HG02981 (cell line): ENCODE data around the gene CHN1.

ENCODE experiments used
- ATAC-seq: cut with Tn5 transposase; IDR thresholded peaks from one replicate; pipeline ENCODE4 v1.9.1; 2021; ENCODE audit warnings: mild to moderate bottlenecking, moderate library complexity; ENCODE audit not compliant: unreplicated experiment

Gene CHN1

DNA sequence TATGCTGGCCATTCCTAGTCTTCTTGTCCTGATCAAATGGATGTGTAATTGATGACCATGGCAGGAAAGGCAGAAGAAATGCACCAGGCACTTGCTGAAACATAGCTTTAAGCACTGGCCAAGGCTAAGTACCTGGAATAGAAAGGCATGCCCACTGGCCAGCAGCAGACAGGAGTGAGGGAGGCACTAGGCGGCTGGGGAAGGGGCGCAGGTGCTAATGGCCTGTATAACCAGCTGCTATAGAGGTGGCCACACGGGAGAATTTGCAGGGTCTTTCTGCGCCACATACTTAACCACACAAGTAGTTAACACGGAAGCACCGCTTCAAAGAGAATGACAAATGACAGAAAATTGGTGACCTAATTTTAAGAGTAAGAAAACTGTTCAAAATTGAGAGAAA lies 174.6 kb downstream of the CHN1 start:
- ATAC-seq, result no peak

DNA sequence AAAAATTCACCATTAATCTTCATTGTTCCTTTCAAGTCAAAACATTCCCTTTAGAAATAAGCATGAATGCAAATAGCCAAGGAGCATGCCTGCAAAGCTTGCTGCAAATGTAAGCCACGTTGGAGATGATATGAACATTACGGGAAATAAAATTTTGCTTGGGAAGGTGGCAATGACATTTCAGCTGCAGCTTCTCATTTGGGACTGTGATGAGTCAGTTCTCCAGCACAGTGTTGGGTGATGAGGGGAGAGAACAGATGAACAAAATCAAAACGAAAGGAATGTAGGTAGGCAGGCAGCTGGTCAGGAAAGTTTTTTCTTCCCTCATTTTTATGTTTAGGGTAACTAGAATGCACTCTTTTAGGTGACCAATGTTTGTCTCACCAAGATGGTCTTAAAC lies 175.6 kb downstream of the CHN1 start:
- no peak for ATAC-seq

DNA sequence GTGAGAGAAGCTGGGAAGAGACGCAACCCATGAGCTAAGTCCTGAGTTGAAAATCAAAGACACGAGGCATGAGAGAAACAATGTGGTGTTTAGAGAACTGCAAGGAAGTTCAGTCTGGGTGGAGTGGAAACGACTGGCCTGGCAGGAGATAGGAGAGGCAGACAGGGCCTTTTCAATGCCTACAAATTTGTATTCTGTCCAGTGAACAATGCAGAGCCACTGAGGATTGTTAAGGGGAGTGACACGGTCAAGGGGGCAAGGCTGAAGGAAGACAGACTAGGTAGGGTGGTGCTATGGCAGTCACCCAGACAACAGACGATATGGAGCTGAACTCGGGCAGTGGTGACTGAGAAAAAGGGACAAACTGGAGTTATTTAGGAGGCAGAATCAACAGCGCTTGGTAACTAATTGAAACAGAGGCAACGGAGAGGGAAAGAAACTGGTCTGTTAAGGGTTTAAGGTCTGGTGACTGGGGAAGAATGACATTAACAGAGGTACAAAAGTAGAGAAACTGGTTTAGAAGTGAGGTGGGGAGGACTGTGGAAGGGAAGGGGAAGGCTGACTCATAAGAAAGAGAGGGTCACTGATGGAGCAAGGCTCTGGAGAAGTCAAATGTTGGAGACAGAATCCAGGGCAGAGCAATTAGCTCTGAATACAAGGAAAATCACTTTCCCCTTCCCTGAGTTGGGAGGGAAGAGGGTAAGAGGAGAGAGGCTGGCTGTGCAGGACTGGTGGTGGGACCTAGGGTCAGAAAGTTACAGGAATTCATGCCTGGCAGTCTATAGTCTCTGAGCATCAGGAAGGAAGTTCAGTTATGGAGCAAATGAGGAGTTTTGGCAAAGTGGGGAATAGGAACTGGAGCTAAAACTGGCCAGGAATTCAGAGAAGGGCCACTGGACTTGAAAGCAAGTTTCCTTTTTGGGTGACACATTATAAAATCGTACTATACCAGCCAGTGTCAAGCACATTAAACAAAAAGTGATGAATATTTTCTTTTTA lies 177.5 kb downstream of the CHN1 start:
- no peak for ATAC-seq

DNA sequence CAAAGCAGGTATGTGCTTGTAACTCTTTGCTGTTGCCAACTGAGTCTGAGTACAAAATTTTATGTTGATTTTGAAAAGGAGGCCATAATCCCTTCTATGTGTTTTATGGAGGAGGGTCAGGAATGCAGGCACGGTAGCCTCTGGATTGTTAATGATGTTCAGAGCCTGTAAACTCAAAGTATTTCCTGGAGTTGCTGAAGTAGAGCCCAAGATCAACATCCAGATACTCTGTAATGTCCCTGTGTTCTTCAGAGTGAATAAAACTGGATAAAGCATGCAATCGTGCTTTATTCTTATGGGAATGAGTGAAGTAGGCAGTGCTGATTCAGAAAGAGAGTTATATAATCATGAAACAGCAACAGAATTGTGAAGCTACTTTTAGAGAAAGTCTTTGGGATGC lies 179.1 kb downstream of the CHN1 start:
- ATAC-seq, result no peak

DNA sequence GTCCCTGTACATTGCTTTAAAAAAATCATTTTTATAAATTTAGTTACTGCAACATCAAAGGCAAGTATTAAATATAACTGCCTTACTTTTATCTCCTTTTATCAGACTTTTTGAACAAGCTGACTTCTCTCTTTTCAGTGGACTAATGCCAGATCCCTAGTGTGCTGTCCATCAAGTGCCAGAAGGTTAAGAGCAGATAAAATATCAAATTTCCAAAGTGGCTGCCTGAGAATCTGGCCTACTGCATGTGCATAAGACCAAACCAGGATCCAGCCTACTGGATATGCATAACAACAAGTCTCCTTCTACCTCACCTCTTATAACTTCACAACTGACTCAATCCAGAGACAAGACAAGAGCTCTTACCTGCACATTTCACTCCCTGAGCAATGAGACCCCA lies 181.1 kb downstream of the CHN1 start:
- no peak for ATAC-seq

DNA sequence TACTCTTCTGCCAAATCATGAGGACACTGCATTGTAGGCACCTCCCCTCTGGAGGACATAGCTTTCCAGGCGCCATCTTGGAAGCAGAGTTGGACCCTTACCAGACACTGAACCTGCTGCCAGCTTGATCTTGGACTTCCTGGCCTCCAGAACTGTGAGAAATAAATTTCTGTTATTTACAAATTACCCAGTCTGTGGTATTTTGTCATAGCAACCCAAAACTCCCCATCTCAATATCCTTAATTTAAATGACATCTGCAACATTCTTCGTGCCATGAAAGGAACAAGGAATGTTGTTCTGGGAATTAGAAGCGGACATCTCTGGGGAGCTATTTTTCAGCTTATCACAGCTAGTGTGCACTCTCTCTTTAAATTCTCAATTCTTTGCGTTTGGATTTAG lies 183.6 kb downstream of the CHN1 start:
- no peak for ATAC-seq

DNA sequence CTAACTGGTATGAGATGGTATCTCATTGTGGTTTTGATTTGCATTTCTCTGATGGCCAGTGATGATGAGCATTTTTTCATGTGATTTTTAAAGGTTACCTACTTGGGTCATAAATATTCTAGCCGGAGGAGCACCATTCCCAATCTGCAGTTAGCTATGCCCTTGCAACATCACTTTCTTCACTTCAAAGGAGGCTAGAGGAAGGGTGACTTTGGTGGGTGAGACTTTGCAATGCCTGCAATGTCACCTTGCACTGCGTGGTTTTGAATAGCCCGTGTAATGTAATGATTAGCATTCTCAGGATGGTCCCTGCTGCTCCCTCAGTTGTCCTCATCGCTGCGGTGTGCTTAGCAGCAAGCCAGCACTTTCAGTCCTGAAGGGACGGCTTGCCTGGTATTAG lies 184.8 kb downstream of the CHN1 start:
- no peak for ATAC-seq

DNA sequence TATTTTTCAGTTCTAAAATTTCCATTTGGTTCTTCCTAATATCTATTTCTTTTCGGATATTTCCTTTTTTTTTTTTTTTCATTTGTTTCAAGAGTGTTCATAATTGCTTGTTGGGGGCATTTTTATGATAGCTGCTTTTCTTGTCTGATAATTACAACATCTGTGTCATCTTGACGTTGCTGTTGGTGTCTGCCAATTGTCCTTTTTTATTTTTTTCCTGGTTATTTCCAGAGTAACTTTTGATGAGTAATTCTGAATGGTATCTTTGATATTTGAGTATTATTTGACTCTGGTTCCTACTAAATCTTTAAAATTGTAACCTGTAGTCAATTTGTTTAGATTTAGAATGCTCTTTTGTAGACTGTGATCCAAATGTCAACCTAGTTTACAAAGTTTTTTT lies 189.7 kb downstream of the CHN1 start:
- no peak for ATAC-seq

DNA sequence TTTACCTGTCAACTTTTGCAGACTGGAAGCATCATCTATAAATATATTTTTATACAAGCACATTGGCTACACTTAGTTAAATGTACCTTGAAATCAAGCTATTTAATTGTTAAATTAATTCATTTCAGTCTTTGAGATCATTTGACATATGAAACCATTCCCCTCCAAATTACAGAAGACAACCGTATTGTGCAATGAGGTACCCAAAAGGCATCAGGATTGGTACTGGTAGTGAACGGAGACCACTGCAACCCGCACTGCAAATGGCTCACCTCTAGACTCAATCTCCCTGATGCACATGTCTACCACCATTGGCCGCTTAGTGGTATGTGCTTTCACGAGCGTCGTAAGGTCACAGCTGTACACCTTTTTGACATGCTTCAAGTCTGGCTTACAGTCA lies 193.1 kb downstream of the CHN1 start:
- ATAC-seq, result no peak

DNA sequence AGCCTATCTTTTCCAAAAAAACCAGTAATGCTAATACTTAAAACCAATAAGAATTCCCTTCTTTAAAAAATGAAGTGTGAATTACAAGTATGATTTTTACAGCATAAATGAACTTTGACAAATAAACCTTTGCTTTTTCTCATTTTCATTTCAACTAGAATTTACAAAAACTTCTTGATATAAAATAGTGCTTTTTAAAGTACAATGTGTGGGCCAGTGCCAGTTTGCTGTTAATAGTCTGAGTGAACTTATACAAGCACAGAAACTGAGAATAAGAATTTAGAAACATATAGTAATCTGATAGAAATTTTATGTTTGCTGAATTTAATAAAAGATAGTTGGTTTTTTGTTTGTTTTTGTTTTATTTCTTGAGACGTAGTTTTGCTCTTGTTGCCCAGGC lies 197.2 kb downstream of the CHN1 start:
- no peak for ATAC-seq

DNA sequence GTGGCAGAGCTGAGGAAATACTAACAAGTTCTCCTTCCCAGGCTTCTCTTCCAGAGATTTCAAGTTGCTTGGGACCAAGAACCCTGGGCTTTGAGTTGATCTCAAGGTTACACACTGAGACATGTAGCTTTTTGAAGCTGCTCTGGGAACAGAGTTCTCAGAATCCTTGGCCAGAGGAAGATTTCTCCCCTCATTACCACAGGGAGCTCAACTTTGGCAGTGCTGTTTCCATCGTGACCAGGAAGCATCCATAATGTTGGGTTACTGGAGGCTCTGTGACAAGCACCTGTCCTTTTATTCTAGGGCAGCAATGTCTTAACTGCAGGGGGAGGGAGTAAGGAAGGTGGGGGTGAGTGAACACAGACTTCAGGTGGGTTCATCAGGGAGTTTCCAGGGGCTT lies 199.4 kb downstream of the CHN1 start:
- ATAC-seq, result no peak

DNA sequence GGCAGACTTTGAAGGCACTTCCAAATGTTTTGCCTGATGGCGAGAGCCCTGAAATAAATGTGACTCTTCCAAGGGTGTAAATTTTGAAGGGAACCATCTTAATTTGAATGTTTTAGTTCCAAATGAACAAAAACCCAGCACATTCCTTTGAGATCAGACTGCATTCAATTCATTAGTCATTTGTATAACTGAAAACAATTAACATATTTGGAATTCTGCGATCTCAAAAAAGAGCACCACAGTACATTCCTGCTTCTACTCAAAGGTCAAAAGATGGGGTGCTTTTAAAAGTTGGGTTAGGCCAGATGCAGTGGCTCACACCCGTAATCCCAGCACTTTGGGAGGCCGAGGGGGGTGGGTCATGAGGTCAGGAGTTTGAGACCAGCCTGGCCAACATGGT lies 202.7 kb downstream of the CHN1 start:
- ATAC-seq, result no peak

DNA sequence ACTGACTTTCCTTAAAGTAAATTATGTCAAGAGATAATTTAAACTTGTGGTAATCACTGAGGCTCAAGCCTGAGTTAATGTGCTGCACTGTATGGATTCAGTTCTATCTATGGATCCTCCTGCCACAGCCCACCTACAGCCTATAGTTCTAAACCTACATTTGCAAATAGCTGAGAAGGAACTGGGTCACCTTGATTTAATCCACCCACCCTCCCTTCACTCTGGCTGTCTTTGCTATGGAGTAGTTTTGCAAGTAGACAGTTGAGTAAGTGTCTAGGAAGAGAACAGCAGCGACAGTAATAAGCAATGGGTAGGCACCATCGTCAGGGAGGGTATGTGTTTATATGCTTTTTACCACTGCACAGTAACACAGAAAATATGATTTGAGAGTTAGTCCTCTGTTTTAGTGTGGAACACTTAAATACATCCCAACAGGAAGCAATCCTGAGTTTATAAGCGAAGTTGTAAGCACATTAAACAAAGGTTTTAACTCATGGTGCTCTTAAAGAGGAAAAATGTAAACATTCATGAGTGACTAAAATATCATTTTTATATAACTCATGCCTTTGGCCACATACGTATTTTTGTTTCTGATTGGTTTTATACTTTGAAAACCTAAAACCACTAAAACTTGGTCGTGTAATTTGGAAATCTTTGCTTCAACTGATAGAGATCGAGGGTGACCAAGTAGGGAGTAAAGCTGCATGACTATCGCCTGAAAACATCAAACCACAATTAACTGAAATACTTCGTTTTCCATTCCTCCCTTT lies 204.6 kb downstream of the CHN1 start:
- ATAC-seq, result no peak

DNA sequence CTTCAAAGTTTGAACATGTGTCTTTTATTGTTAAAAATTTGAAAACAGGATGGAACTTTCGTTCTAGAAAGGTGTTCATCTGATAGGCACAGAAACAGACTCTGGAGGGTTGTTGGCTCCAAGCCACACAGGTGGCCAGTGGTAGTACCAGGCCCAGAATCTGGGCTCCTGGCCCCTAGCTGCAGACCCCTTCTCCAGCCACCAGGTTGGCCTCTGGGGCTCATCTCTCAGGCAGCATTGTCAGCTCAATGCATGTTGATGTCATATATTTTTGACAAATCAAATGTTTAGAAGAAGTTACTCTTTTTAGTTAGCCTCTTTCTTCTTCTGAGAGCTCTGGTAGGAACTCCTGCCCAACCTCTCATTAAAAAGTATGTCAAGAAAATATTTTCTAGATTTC lies 206.4 kb downstream of the CHN1 start:
- ATAC-seq, result no peak

DNA sequence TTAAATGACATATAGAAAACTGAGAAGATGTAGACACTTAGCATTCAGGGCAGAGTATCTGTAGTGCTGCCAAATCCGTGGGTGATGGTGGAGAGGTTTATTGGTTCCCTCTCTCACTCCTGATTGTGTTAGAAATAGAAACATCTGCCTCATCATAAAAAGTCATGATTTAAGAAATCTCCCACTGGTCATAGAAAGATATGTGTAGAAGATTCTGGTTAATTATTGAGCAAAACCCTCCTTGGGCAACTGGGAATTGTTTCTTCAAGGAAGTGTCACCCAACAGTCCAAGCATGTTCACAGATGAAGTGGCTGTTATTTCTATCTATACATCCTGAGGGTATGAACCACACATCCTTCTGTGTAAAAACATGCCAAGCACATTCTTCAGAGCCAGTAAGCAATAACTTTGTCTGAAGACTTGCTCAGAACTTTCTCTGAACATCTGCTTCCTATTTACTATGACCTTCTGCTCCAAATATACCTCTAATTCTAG lies 207.4 kb downstream of the CHN1 start:
- no peak for ATAC-seq

DNA sequence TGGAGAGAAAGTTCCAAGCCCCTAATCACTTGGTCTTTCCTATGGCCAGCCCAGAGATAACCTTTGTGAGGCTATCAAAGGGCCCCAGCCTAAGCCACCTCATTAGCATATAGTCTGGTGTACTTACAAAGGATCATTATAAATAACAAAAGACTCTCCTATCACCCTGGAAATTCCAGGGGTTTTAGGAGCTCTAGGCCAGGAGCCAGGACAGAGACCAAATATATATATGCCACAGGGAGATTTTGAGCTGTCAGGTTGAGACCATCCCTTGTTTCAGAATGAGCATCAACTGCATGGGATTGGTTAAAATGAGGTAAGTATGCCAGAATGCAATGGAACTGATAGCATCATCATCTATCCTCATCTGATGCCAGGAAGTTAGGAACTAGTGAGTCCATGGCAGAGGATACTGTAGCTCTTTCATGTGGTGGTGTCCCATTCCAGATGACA lies 208.8 kb downstream of the CHN1 start:
- ATAC-seq, result no peak

DNA sequence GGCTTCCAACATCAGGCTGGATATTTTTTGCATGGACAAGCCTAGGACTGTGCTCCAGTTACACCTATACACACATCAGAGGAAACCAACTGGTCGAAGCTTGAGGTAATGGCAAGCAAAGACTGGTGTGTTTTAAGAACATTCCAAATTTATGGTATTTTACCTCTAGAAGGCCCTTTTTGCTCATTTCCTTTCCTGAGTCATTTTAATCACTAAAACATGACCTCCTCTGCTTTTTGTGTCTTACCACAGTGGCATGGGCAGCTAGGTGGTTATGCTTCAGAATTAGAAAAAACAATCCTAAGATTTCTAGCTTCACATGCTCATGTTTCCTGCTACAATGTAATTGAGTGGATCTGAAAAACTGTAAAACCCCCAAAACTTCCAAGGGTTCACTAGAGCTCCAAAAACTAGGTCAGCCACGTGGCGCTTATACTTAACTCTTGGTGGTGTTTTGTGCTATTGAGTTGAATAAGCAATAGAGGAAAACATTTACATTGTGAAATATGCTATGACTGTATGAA lies 210.3 kb downstream of the CHN1 start:
- no peak for ATAC-seq

DNA sequence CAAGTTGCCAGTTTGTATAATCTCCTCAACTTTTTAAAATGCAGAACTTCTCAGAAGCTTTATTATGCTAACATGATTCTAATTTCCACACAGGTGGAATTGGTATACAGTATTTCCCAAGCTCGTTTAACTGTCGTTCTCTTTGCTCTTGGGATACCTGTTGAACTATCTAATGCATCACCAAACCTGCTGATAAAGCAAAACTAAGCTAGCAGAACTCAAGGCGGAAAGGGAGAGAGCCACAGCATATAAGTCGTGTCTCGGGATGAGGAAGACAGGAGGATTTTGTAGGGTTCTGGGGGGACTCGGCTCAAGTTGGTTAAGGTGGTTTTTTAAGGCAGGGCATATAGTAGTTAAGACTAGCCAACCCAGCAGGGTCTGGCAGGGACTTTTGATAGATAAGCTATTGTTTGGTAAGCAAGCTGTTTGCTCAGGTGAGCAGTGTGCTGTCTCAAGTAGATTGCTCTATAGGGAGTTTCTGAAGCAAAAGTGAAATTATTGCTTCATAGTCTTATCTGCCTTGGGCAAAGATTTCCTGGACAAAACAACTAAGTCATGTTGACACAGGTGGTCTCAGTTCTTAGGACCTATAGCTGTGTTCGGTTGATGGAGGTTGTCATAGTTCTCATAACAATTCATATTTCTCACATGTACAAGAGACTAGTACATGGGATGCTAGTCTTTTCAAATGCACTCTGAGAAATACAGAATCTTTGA lies 212.7 kb downstream of the CHN1 start:
- ATAC-seq, result no peak

DNA sequence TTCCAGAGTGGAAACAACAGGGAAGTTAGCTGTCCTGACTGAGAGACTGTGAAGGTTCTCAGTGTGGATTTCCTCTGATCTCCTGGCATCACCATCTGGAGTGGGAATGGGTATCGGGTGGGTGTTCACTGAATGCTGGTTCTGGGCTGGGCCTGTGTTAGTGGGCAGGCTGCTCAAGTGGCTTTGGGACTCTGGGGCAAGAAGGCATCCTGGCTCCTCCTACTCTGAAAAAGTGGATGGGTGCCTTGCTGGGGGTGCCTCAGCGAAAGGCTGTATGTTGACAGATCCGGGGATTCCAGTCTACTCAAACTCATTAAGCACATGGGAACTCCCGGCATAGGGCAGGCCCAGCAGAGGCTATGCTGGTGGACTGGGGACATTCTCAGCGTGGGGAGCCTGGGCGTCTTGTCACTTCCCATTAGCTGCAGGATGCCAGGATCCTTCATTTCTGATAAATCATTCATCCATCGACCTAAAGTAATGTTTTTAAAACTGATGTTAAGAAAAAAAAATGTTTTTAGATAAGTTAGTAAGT lies 213.4 kb downstream of the CHN1 start:
- no peak for ATAC-seq

DNA sequence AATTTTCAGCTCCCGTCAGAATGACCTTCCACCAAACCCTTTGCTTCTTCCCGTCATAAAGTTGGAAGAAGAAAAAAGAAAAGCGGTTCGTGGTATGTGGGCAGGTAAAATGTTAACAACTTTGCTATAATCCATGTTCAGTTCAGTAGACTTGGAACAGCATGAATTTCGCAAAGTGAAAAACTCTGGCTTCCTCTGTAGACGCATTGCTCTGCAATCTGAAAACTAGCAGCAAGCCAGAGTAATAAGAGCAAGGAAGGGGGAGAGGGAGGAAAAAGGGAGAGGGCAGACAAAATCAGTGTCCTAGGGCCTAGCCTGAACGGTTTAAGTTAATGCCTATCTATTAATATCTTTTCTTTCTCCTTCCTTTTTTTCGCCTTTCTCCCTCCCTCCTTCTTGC lies 214.2 kb downstream of the CHN1 start:
- no peak for ATAC-seq

DNA sequence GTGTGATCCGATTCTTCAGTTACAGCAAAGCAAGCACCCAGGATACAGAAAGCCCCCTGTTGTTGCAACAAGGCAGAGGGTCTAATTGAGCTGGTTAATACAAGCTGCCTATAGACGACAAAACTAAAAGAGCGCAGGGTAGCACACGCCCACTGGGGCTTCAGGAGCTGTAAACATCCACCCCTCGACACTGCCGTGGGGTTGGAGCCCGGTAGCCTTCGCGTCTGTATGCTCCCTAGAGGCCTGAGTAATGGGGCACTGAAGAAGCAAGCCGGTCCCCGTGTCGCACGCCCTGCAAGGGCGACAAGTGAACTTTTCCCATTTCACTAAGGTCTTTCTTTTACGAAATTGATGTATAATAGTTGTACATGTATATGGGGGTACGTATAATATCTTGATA lies 216.2 kb downstream of the CHN1 start:
- no peak for ATAC-seq
